Stomach (tissue), 9 donors: ENCODE measurements around the gene PPEF2. TPM values are rescaled to one million over a fixed set of nuclear protein-coding genes. Genes with fewer than 3 reads are reported as not detected.

Source experiments
- DNase-seq, 2 donors: peaks; one replicate each; pipeline versions ENCODE4 v3.0.0 to v3.0.0-alpha.2; 2013 to 2019
- H3K27ac ChIP-seq, 5 donors: fragments of 200-600 bp in 4 of 5; sonication (generic) in 4 of 5; one replicate each; pipeline ENCODE4 v1.5.1; 2013 to 2019; ENCODE audit warnings: mild to moderate bottlenecking in 1 of 5, moderate library complexity in 1 of 5
- H3K27me3 ChIP-seq, 3 donors: fragments of 200-600 bp; sonication (generic); one replicate each; pipeline ENCODE4 v1.5.1; 2017 to 2019; ENCODE audit warnings: mixed run types in 1 of 3
- H3K36me3 ChIP-seq, 4 donors: fragments of 200-600 bp; sonication (generic); 1 replicate in 3 of 4; 2 replicates in 1 of 4; pipeline ENCODE4 v1.5.1; 2016 to 2019
- H3K4me1 ChIP-seq, 4 donors: fragments of 200-600 bp; sonication (generic); one replicate each; pipeline ENCODE4 v1.5.1; 2016 to 2019
- H3K4me3 ChIP-seq, 4 donors: fragments of 200-600 bp; sonication (generic) in 3 of 4; one replicate each; pipeline ENCODE4 v1.5.1; 2016 to 2019; ENCODE audit warnings: mild to moderate bottlenecking in 1 of 4
- H3K9me3 ChIP-seq, 4 donors: fragments of 200-600 bp; sonication (generic); one replicate each; pipeline ENCODE4 v1.5.1; 2016 to 2019
- CTCF ChIP-seq, 7 experiments: fragments of 450-650 bp in 4 of 7; fragments of 200-600 bp in 3 of 7; sonication (generic) in 3 of 7; IDR thresholded peaks; one replicate each; pipeline ENCODE4 v1.5.1; 2016 to 2019; ENCODE audit warnings: antibody characterized with exemption in 7 of 7, control low read depth in 2 of 7, mild to moderate bottlenecking in 1 of 7
- EP300 ChIP-seq: sonication (generic); formaldehyde crosslinking; IDR thresholded peaks from one replicate; pipeline ENCODE4 v1.6.1; 2017; ENCODE audit warnings: antibody characterized with exemption
- POLR2A ChIP-seq, 4 donors: fragments of 450-650 bp; IDR thresholded peaks; one replicate each; pipeline ENCODE4 v1.6.1; 2016; ENCODE audit warnings: antibody characterized with exemption in 4 of 4, control low read depth in 2 of 4, mild to moderate bottlenecking in 1 of 4, moderate library complexity in 1 of 4
- POLR2AphosphoS5 ChIP-seq, 3 donors: sonication (generic); formaldehyde crosslinking; IDR thresholded peaks; one replicate each; pipeline ENCODE4 v1.6.1; 2016; ENCODE audit warnings: antibody characterized with exemption in 3 of 3
- WGBS, 5 donors: extraction: QIAGEN DNeasy Blood & Tissue Kit in 3 of 5; methylation state at CpG; one replicate each; pipeline versions ENCODE4 v1.1.5 to v1.1.7; 2013 to 2018; 5-methylcytosine and 5-hydroxymethylcytosine counted together
- intact Hi-C: fragments of 100-400 bp; cut with DNase I; formaldehyde crosslinking; loops from one replicate; pipeline ENCODE4 v1.15.1; 2023; ENCODE audit warnings: low total_unique reads
- polyA plus RNA-seq, 3 donors: library from polyadenylated mRNA; stranded (reverse); fragments of 200-250 nt; gene quantifications; one replicate each; pipeline ENCODE4 v1.2.3, GENCODE V29; 2013
- small RNA-seq, 4 donors: library from RNA; depleted of rRNA; stranded (forward); fragments of <200 nt; gene quantifications; one replicate each; pipeline ENCODE3, GENCODE V24; 2016
- total RNA-seq, 5 donors: library from RNA; depleted of rRNA; stranded (reverse); fragments of >200 nt; gene quantifications; one replicate each; pipeline versions ENCODE4 v1.1.0 to v1.2.3, GENCODE V29; 2014 to 2016
- donor health status: healthy with polysubstance abuse.
- donor health status: Bipolar disorder and iron deficiency.
- donor health status: healthy.

PPEF2 gene
- total and polyA plus RNA-seq, 8 donors: not detected

- WGBS, 5 donors: 89 to 100% (median 93%) methylated on average over 2 of the region's 2 CpGs
- Histone ChIP-seq H3K27me3 (no peaks in the 10 kb centered on the region), H3K4me1 (no peaks in the 10 kb centered on the region), H3K36me3 (peaks cover 16 to 38% (median 37%) of the 10 kb centered on the region in 4 donors), H3K4me3 (no peak overlapping the region), H3K9me3 (no peaks in the 10 kb centered on the region), H3K27ac (no peak overlapping the region)
- no peak for DNase-seq
- TF ChIP-seq CTCF (IDR thresholded peaks at IDR 0.05) (no peak), POLR2A (IDR thresholded peaks at IDR 0.05) (no peak), EP300 (no peak), POLR2AphosphoS5 (IDR thresholded peaks at IDR 0.05) (no peak)
- intact Hi-C loops: no loop called here
These were observed 84.4 kb downstream of the PPEF2 start for GRCh38 chr4:75817901-75818300.

Small RNA genes within 50 kb of the gene (small RNA-seq; reads per million reads assigned to genes)
- gene RNU2-16P: 0 to 0.08 (median 0) reads per million in 4 donors

Other genes starting within 250 kb of the PPEF2 start
- 100 to 1,000 TPM in 1 of 5 donors, 10 to 100 TPM in 4; 24.5 to 183 (median 50.1) TPM for gene G3BP2, start 229.0 kb downstream of the PPEF2 start, total RNA-seq
- 10 to 100 TPM; 15.2 to 42.2 (median 30.6) TPM for gene G3BP2, start 229.0 kb downstream of the PPEF2 start, polyA plus RNA-seq
- gene USO1, start 177.9 kb downstream of the PPEF2 start, total RNA-seq: 100 to 1,000 TPM in 3 of 5 donors, 10 to 100 TPM in 2; 20.6 to 120 (median 104) TPM
- gene USO1, start 177.9 kb downstream of the PPEF2 start, polyA plus RNA-seq: 10 to 100 TPM; 23.0 to 31.3 (median 23.6) TPM
- gene NAAA, start 38.6 kb upstream of the PPEF2 start, total RNA-seq: 10 to 100 TPM in 3 of 5 donors, 1 to 10 TPM in 1, under 1 TPM in 1; 0.58 to 42.5 (median 20.2) TPM
- gene NAAA, start 38.6 kb upstream of the PPEF2 start, polyA plus RNA-seq: 10 to 100 TPM in 1 of 3 donors, 1 to 10 TPM in 2; 7.1 to 12.8 (median 8.3) TPM
- 10 to 100 TPM; 14.6 to 42.7 (median 33.0) TPM for gene SDAD1, start 88.5 kb upstream of the PPEF2 start, total RNA-seq
- 10 to 100 TPM; 10.7 to 17.3 (median 14.4) TPM for gene SDAD1, start 88.5 kb upstream of the PPEF2 start, polyA plus RNA-seq
- gene CXCL9, start 105.1 kb upstream of the PPEF2 start, total RNA-seq: 1 to 10 TPM in 2 of 5 donors, under 1 TPM in 1, not detected in 2; 0.37 to 4.3 (median 1.2) TPM
- gene CXCL9, start 105.1 kb upstream of the PPEF2 start, polyA plus RNA-seq: 1 to 10 TPM in 1 of 3 donors, under 1 TPM in 2; 0.25 to 4.0 (median 0.46) TPM
- gene CXCL10, start 121.0 kb upstream of the PPEF2 start, total RNA-seq: under 1 TPM in 1 of 5 donors, not detected in 4; 0.92 TPM
- gene CXCL10, start 121.0 kb upstream of the PPEF2 start, polyA plus RNA-seq: 10 to 100 TPM in 1 of 3 donors, 1 to 10 TPM in 2; 1.3 to 25.6 (median 4.1) TPM
- gene CXCL11, start 133.6 kb upstream of the PPEF2 start, total RNA-seq: 1 to 10 TPM in 1 of 5 donors, under 1 TPM in 1, not detected in 3; 0.43 to 1.3 TPM
- gene CXCL11, start 133.6 kb upstream of the PPEF2 start, polyA plus RNA-seq: 1 to 10 TPM in 1 of 3 donors, under 1 TPM in 1, not detected in 1; 0.19 to 3.4 TPM
- gene ART3, start 172.3 kb upstream of the PPEF2 start, total RNA-seq: 10 to 100 TPM in 1 of 5 donors, under 1 TPM in 2, not detected in 2; 0.45 to 26.3 (median 0.55) TPM
- gene ART3, start 172.3 kb upstream of the PPEF2 start, polyA plus RNA-seq: under 1 TPM in 2 of 3 donors, not detected in 1; 0.46 to 0.90 TPM
- gene NUP54, start 245.9 kb upstream of the PPEF2 start, total RNA-seq: 10 to 100 TPM in 3 of 5 donors, 1 to 10 TPM in 2; 9.3 to 87.6 (median 10.3) TPM
- gene NUP54, start 245.9 kb upstream of the PPEF2 start, polyA plus RNA-seq: 10 to 100 TPM; 14.2 to 21.8 (median 21.5) TPM